Endothelial cell of umbilical vein (primary cell): ENCODE data around the gene RTL10. TPM values are rescaled to one million over a fixed set of nuclear protein-coding genes. Genes with fewer than 3 reads are reported as not detected.

Experiments
- BruUV-seq: library from RNA; stranded (reverse); fragments of 400-500 nt; replicated peaks from 2 replicates; lab custom pipeline; 2021; lab: Mats Ljungman, UMichigan
- CTCF ChIA-PET: fragments of 300-600, 350-600 bp; sonication (Branson Sonifier 250); formaldehyde crosslinking; loops from one replicate; lab custom pipeline; 2021; ENCODE audit warnings: antibody characterized with exemption, inconsistent platforms; lab: Charles Lee
- POLR2A ChIA-PET: fragments of 300-600, 350-600 bp; sonication (Branson Sonifier 250); formaldehyde crosslinking; loops from one replicate; lab custom pipeline; 2021; ENCODE audit warnings: antibody characterized with exemption, inconsistent platforms; lab: Charles Lee
- DNase-seq: peaks from one replicate; pipeline ENCODE4 v3.0.0-alpha.2; 2011; ENCODE audit warnings: low read depth, low spot score
- FAIRE-seq: peaks from 2 replicates; lab custom pipeline; 2011; peaks lifted over from hg19 to GRCh38; lab: Jason Lieb, UNC
- H2AFZ ChIP-seq: 2 replicates; pipeline ENCODE4 v1.6.0; 2012; ENCODE audit warnings: low read depth, low read length, control low read depth, inconsistent platforms
- H3K27ac ChIP-seq: 2 replicates; pipeline ENCODE4 v1.5.1; 2011; ENCODE audit warnings: low read depth, mild to moderate bottlenecking, control low read depth, low read length, moderate library complexity; ENCODE audit not compliant: insufficient read depth
- H3K27me3 ChIP-seq, 2 experiments: 2 replicates each; pipeline versions ENCODE4 v1.6.0 to v1.6.1; 2011; ENCODE audit warnings: low read length in 2 of 2, mixed read lengths in 1 of 2; ENCODE audit not compliant: control insufficient read depth in 2 of 2, insufficient read depth in 2 of 2
- H3K36me3 ChIP-seq, 2 experiments: 2 replicates in 1 of 2; 3 replicates in 1 of 2; pipeline ENCODE4 v1.5.1; 2011; ENCODE audit warnings: low read length in 2 of 2, mild to moderate bottlenecking in 1 of 2, moderate library complexity in 1 of 2; ENCODE audit not compliant: control insufficient read depth in 2 of 2, insufficient read depth in 2 of 2; ENCODE audit errors: extremely low read depth in 1 of 2
- H3K4me1 ChIP-seq: 3 replicates; pipeline ENCODE4 v1.5.1; 2011; ENCODE audit warnings: mild to moderate bottlenecking, low read length; ENCODE audit not compliant: control insufficient read depth, insufficient read depth; ENCODE audit errors: extremely low read depth
- H3K4me2 ChIP-seq: 2 replicates; pipeline ENCODE4 v1.6.1; 2011; ENCODE audit warnings: low read length, control low read depth, mixed read lengths; ENCODE audit not compliant: insufficient read depth
- H3K4me3 ChIP-seq, 3 experiments: fragments of 200-600 bp in 1 of 3; sonication (generic), shearing (Covaris generic) in 1 of 3; replicated peaks in 1 of 3; 2 replicates each; pipeline ENCODE4 v1.5.1; 2011 to 2016; ENCODE audit warnings: control low read depth in 3 of 3, low read length in 3 of 3, mild to moderate bottlenecking in 2 of 3, inconsistent platforms in 1 of 3, low read depth in 1 of 3, moderate library complexity in 1 of 3; ENCODE audit not compliant: insufficient read depth in 1 of 3
- H3K79me2 ChIP-seq: 2 replicates; pipeline ENCODE4 v1.6.0; 2012; ENCODE audit warnings: low read length, inconsistent platforms; ENCODE audit not compliant: control insufficient read depth, insufficient read depth
- H3K9ac ChIP-seq: replicated peaks from 2 replicates; pipeline ENCODE3; 2011; ENCODE audit warnings: low read length, control low read depth; ENCODE audit not compliant: insufficient read depth; ENCODE audit errors: extremely low read depth
- H3K9me1 ChIP-seq: replicated peaks from 3 replicates; pipeline ENCODE4 v1.6.0; 2011; ENCODE audit warnings: mild to moderate bottlenecking, low read length; ENCODE audit not compliant: control insufficient read depth, insufficient read depth; ENCODE audit errors: extremely low read depth
- H3K9me3 ChIP-seq: replicated peaks from 2 replicates; pipeline ENCODE4 v1.5.1; 2012; ENCODE audit warnings: low read length, inconsistent platforms; ENCODE audit not compliant: control insufficient read depth, insufficient read depth
- H4K20me1 ChIP-seq: replicated peaks from 2 replicates; pipeline ENCODE3; 2011; ENCODE audit warnings: mild to moderate bottlenecking, low read length; ENCODE audit not compliant: control insufficient read depth, insufficient read depth; ENCODE audit errors: extremely low read depth
- EZH2 ChIP-seq: IDR thresholded peaks from 2 replicates; pipeline ENCODE4 v1.6.1; 2012; ENCODE audit warnings: borderline replicate concordance, low read depth, mild to moderate bottlenecking, moderate library complexity, low read length, inconsistent platforms; ENCODE audit not compliant: severe bottlenecking
- FOS ChIP-seq: IDR thresholded peaks from 2 replicates; pipeline ENCODE4 v1.6.1; 2011; ENCODE audit warnings: mild to moderate bottlenecking, low read length, moderate library complexity, borderline replicate concordance; ENCODE audit not compliant: insufficient read depth
- GATA2 ChIP-seq: IDR thresholded peaks from 2 replicates; pipeline ENCODE4 v1.7.0; 2011; ENCODE audit warnings: low read depth, mild to moderate bottlenecking, moderate library complexity, mixed read lengths, low read length; ENCODE audit not compliant: insufficient read length, insufficient read depth
- JUN ChIP-seq: IDR thresholded peaks from 2 replicates; pipeline ENCODE4 v1.6.1; 2011; ENCODE audit warnings: borderline replicate concordance, low read depth; ENCODE audit not compliant: insufficient read length, insufficient read depth
- MAX ChIP-seq: IDR thresholded peaks from 2 replicates; pipeline ENCODE4 v1.6.1; 2011; ENCODE audit not compliant: insufficient read depth, insufficient read length
- MYC ChIP-seq: IDR thresholded peaks from one replicate; pipeline ENCODE4 v1.6.1; 2011; ENCODE audit warnings: mild to moderate bottlenecking, low read depth, low read length
- POLR2A ChIP-seq: IDR thresholded peaks from 2 replicates; pipeline ENCODE4 v1.6.1; 2012; ENCODE audit warnings: low read depth, mild to moderate bottlenecking, control low read depth, low read length
- POLR2AphosphoS5 ChIP-seq: IDR thresholded peaks from 2 replicates; pipeline ENCODE4 v1.6.1; 2012; ENCODE audit warnings: low read depth, mild to moderate bottlenecking, control low read depth, low read length, moderate library complexity; ENCODE audit not compliant: insufficient read depth
- dilution Hi-C: fragments of 300-500 bp; cut with MboI; formaldehyde crosslinking; loops from one replicate; pipeline ENCODE4 v1.15.0; 2019; ENCODE audit warnings: low sequenced_read_pairs; ENCODE audit not compliant: extremely low pct_ligation_motif_present
- intact Hi-C: fragments of 100-400 bp; cut with micrococcal nuclease; formaldehyde crosslinking; loops from one replicate; pipeline ENCODE4 v1.10.0; 2022
- polyA plus RNA-seq, 4 experiments: library from polyadenylated mRNA; depleted of rRNA in 3 of 4; stranded (reverse) in 3 of 4; unstranded in 1 of 4; fragments of >200 nt; gene quantifications; 2 replicates each; pipeline versions ENCODE4 v1.2.1 to v1.2.3, GENCODE V29; 2011 to 2012; ENCODE audit warnings: missing spikeins in 1 of 4
- total RNA-seq: library from RNA; stranded (reverse); gene quantifications from 2 replicates; pipeline ENCODE4 v1.2.3, GENCODE V29; 2021
- TF ChIP-seq, protein P1 (sequence below), 2 donors: IDR thresholded peaks; 1 replicate in 1 of 2; 2 replicates in 1 of 2; pipeline ENCODE4 v1.5.1; 2011; ENCODE audit warnings: low read length in 2 of 2, mild to moderate bottlenecking in 2 of 2, moderate library complexity in 2 of 2, control low read depth in 1 of 2, inconsistent platforms in 1 of 2, low read depth in 1 of 2; ENCODE audit not compliant: insufficient read depth in 1 of 2; ENCODE audit errors: extremely low read depth in 1 of 2

Gene RTL10
- total and polyA plus RNA-seq, 2 donors (not counting 3 experiments of a cell fraction or from before 2014, with no cell fraction given) = 31.9 to 40.8 TPM

DNA sequence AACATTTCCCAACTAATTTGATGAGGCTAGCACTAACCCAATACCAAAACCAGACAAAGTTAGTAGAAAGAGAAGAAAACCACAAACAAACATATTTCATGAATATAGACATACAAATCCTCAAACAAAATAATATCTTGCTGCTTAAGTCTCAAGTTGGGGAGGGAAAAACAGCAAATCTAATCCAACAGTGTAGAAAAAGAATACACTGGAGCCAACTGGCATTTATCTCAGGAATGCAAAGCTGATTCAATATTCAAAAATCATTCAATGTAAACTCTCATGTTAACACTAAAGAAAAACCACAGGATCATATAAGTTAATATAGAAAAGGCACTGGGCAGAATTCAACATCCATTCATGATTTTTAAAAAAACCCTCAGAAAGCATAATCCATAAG is 18.2 kb downstream of the RTL10 start:
- ChIA-PET CTCF (no interaction called here), POLR2A (no interaction called here)
- no TSS peak for BruUV-seq
- Histone ChIP-seq H4K20me1 (no peaks in the 10 kb centered on the region), H3K9ac (no peak overlapping the region), H3K4me3 (no peak overlapping the region), H3K9me3 (no peaks in the 10 kb centered on the region), H3K27me3 (no peaks in the 10 kb centered on the region), H3K79me2 (no peaks in the 10 kb centered on the region), H3K27ac (no peak overlapping the region), H3K4me2 (no peak overlapping the region), H2AFZ (no peak overlapping the region), H3K4me1 (peaks cover 4% of the 10 kb centered on the region), H3K9me1 (no peaks in the 10 kb centered on the region), H3K36me3 (no peaks in the 10 kb centered on the region)
- DNase-seq (no peak), FAIRE-seq (no peak)
- intact Hi-C loops = no loop called here
- dilution Hi-C loops = no loop called here
- TF ChIP-seq, protein P1, sequence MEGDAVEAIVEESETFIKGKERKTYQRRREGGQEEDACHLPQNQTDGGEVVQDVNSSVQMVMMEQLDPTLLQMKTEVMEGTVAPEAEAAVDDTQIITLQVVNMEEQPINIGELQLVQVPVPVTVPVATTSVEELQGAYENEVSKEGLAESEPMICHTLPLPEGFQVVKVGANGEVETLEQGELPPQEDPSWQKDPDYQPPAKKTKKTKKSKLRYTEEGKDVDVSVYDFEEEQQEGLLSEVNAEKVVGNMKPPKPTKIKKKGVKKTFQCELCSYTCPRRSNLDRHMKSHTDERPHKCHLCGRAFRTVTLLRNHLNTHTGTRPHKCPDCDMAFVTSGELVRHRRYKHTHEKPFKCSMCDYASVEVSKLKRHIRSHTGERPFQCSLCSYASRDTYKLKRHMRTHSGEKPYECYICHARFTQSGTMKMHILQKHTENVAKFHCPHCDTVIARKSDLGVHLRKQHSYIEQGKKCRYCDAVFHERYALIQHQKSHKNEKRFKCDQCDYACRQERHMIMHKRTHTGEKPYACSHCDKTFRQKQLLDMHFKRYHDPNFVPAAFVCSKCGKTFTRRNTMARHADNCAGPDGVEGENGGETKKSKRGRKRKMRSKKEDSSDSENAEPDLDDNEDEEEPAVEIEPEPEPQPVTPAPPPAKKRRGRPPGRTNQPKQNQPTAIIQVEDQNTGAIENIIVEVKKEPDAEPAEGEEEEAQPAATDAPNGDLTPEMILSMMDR (IDR thresholded peaks at IDR 0.05; ENCODE audit: extremely low read depth in 1 of 2, insufficient read depth in 1 of 2, low read depth in 1 of 2, low read length in 2 of 2) = no peak
- no peak for TF ChIP-seq MAX
- no peak for TF ChIP-seq GATA2
- TF ChIP-seq POLR2AphosphoS5 = no peak
- TF ChIP-seq POLR2A = no peak
- TF ChIP-seq EZH2 = no peak
- no peak for TF ChIP-seq MYC
- no peak for TF ChIP-seq JUN
- TF ChIP-seq FOS = no peak
